Nephron progenitor cell (in vitro differentiated cells): Measurements from ENCODE around the gene MYO1E.

ENCODE experiments used
- DNase-seq: peaks from one replicate; pipeline ENCODE4 v3.0.0; 2021
- H3K27ac Mint-ChIP-seq: 2 replicates; pipeline ENCODE4 v1.8.0; 2021; ENCODE audit warnings: mild to moderate bottlenecking, moderate library complexity, mixed read lengths
- H3K27me3 Mint-ChIP-seq: 2 replicates; pipeline ENCODE4 v1.8.0; 2021; ENCODE audit warnings: mild to moderate bottlenecking, low read depth, mixed read lengths; ENCODE audit not compliant: poor library complexity
- H3K36me3 Mint-ChIP-seq: 2 replicates; pipeline ENCODE4 v1.8.0; 2021; ENCODE audit warnings: low read depth, mixed read lengths
- H3K4me1 Mint-ChIP-seq: 2 replicates; pipeline ENCODE4 v1.8.0; 2021; ENCODE audit warnings: mixed read lengths
- H3K4me3 Mint-ChIP-seq: 2 replicates; pipeline ENCODE4 v1.8.0; 2021; ENCODE audit warnings: mild to moderate bottlenecking, moderate library complexity, mixed read lengths
- H3K9me3 Mint-ChIP-seq: 2 replicates; pipeline ENCODE4 v1.8.0; 2021; ENCODE audit warnings: mild to moderate bottlenecking, moderate library complexity, mixed read lengths
- CTCF ChIP-seq: fragments of 200-600 bp; sonication (generic); IDR thresholded peaks from 2 replicates; pipeline ENCODE4 v1.5.0; 2021; ENCODE audit warnings: antibody characterized with exemption

MYO1E gene

DNA sequence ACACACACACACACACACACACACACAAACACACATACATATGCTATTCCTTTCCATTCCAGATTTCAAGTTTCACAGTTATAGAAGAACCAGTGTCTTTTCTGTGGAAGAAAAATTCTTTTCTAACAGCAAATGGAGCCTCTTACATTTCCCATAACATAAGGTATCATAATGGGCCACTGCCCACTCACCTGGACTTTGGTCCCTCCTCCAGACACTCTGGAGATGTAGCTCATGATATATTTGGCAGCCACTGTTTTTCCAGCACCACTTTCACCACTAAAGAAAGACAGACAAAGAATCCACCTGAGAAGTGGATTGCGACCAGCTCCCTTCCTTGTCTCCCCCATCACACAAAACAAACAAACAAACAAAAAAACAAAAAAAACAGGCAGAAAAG is 136.3 kb downstream of the MYO1E start:
- H3K9me3 Mint-ChIP-seq, result peaks cover 4% of the 10 kb centered on the region
- H3K27ac Mint-ChIP-seq, result no peak overlapping the region
- peaks cover 16% of the 10 kb centered on the region for H3K36me3 Mint-ChIP-seq
- TF ChIP-seq CTCF, result no peak
- no peak overlapping the region for H3K4me3 Mint-ChIP-seq
- peaks cover 4% of the 10 kb centered on the region for H3K27me3 Mint-ChIP-seq
- DNase-seq, result no peak
- peaks cover 16% of the 10 kb centered on the region for H3K4me1 Mint-ChIP-seq

- no peak overlapping the region for H3K27ac Mint-ChIP-seq
- peaks cover 19% of the 10 kb centered on the region for H3K36me3 Mint-ChIP-seq
- DNase-seq, result no peak
- H3K9me3 Mint-ChIP-seq, result peaks cover 4% of the 10 kb centered on the region
- TF ChIP-seq CTCF, result no peak
- H3K4me1 Mint-ChIP-seq, result peaks cover 19% of the 10 kb centered on the region
- H3K27me3 Mint-ChIP-seq, result peaks cover 4% of the 10 kb centered on the region
- no peak overlapping the region for H3K4me3 Mint-ChIP-seq
Observed at GRCh38 chr15:59232476-59232875, 140.2 kb downstream of the MYO1E start.

DNA sequence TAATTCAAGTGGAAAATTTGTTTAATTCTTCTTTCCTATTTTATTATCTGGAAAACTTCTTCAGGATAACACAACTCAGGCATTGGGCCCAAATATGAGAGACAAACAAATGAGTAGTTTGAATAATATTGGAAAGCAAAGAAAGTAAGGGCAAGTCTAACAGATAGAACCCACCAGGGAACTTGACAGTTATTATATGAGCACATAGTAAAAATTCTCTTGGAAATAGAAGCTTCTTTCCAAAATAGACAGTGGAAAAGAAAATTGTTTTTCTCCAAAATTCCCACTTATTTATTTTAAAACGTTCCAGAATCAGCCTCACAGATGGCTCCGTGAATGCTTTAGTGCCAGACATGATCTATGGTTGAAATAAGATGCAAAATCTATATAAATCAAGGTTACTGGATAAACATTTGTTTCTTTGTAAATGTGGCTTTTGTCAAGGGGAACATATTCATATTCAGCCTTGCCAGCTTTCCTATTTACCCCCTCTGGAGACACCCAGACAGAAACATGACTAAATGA is 142.1 kb downstream of the MYO1E start:
- no peak for DNase-seq
- Mint-ChIP-seq H3K36me3 (peaks cover 15% of the 10 kb centered on the region), H3K27me3 (peaks cover 4% of the 10 kb centered on the region), H3K4me3 (no peak overlapping the region), H3K4me1 (peaks cover 19% of the 10 kb centered on the region), H3K27ac (no peak overlapping the region), H3K9me3 (no peaks in the 10 kb centered on the region)
- TF ChIP-seq CTCF, result no peak

DNA sequence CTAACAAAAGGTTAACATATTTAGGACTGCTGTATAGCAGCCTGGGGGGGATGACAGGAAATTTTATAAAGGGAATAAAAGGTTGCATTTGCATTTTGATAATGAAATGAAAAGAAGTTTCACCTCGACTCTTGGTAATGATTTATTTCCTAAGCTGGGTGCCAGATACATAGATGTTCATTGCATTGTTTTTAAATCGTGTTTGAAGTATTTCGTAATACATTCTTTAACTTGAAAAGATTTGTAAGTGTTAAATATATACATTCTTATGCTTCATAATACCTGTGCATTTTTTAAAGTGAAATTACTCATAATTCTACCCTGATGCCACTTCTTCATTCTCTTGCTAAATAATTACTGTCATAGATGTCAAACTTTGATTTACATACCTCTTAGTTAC is 143.2 kb downstream of the MYO1E start:
- DNase-seq, result no peak
- peaks cover 19% of the 10 kb centered on the region for H3K4me1 Mint-ChIP-seq
- H3K27ac Mint-ChIP-seq, result no peak overlapping the region
- no peak for TF ChIP-seq CTCF
- H3K4me3 Mint-ChIP-seq, result no peak overlapping the region
- H3K36me3 Mint-ChIP-seq, result peaks cover 19% of the 10 kb centered on the region
- no peaks in the 10 kb centered on the region for H3K27me3 Mint-ChIP-seq
- H3K9me3 Mint-ChIP-seq, result no peaks in the 10 kb centered on the region

DNA sequence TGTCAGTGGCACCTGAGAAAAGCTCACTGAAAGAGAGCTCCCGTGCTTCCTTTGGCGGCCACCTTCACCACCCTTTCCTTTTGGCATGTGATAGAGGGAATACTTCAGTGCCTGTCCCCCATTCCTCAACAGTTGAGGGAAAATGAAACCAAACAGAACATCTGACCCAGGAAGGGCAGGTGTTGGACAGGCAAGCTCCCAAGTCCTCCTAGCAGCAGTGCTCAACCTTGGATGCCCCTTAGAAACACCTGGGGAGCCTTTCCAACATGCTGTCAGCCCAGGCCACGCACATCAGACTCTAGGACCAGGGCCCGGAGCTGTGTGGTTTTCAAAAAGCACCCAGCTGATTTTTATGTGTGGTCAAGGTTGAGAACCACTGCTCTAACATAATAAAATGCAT is 143.7 kb downstream of the MYO1E start:
- no peak for DNase-seq
- peaks cover 19% of the 10 kb centered on the region for H3K4me1 Mint-ChIP-seq
- no peak overlapping the region for H3K27ac Mint-ChIP-seq
- H3K27me3 Mint-ChIP-seq, result no peaks in the 10 kb centered on the region
- no peaks in the 10 kb centered on the region for H3K9me3 Mint-ChIP-seq
- H3K36me3 Mint-ChIP-seq, result peaks cover 21% of the 10 kb centered on the region
- H3K4me3 Mint-ChIP-seq, result no peak overlapping the region
- no peak for TF ChIP-seq CTCF

DNA sequence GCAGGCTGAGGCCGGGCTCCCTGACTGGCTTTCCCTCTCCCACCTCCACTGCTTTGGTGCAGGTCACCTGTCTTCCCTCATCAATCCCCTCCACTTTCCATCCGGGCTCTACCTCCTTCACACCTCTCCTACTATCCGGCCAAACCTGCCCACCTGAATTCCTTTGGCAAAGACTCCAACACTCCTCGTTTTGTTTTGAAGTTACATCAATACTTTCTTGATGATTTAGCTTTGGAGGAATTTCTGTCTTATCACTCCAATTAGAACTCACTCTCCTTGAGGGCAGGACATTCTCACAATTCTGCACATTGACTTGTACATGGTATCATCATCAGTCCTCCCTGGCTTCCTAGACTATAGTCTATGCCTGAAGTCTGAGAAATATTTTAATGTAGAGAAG is 145.7 kb downstream of the MYO1E start:
- peaks cover 37% of the 10 kb centered on the region for H3K36me3 Mint-ChIP-seq
- H3K27ac Mint-ChIP-seq, result no peak overlapping the region
- H3K27me3 Mint-ChIP-seq, result no peaks in the 10 kb centered on the region
- no peaks in the 10 kb centered on the region for H3K9me3 Mint-ChIP-seq
- H3K4me1 Mint-ChIP-seq, result peaks cover 7% of the 10 kb centered on the region
- no peak for DNase-seq
- no peak overlapping the region for H3K4me3 Mint-ChIP-seq
- TF ChIP-seq CTCF, result no peak
